HG03097 (cell line): ENCODE data around the gene ZFC3H1.
"Not testable (repeated sequence)": the region's sequence is repeated elsewhere in the genome, so short reads cannot be mapped to it uniquely, and the experiment has no call there.

Experiments used
- ATAC-seq: cut with Tn5 transposase; IDR thresholded peaks from one replicate; pipeline ENCODE4 v1.9.1; 2021; ENCODE audit not compliant: unreplicated experiment, low FRiP score

ZFC3H1 gene

GRCh38 chr12:71663561-71664410, at the start of gene ZFC3H1, which contains the start of gene THAP2:
TSS of gene ZFC3H1 (minus strand) at chr12:71663848. CDS start at chr12:71663610, 238 bp downstream.
TSS of gene THAP2 (plus strand) at chr12:71664301. CDS start at chr12:71664510, 209 bp downstream.
- ATAC-seq: peak; percentile 96

GRCh38 chr12:71710276-71711125, 46.9 kb upstream of the ZFC3H1 start:
- ATAC-seq: no peak

GRCh38 chr12:71708658-71709057, 45.0 kb upstream of the ZFC3H1 start:
- no peak for ATAC-seq

GRCh38 chr12:71704920-71705319, 41.3 kb upstream of the ZFC3H1 start:
- no peak for ATAC-seq

GRCh38 chr12:71703206-71703605, 39.6 kb upstream of the ZFC3H1 start:
- no peak for ATAC-seq

- ATAC-seq: no peak
Observed at GRCh38 chr12:71702590-71702989, 38.9 kb upstream of the ZFC3H1 start.

GRCh38 chr12:71702181-71702580, 38.5 kb upstream of the ZFC3H1 start:
- not testable (repeated sequence) for ATAC-seq

- no peak for ATAC-seq
Observed at GRCh38 chr12:71695782-71696181, 32.1 kb upstream of the ZFC3H1 start.

GRCh38 chr12:71694099-71694820, 30.6 kb upstream of the ZFC3H1 start:
- peak; percentile 80 for ATAC-seq

GRCh38 chr12:71693651-71694050, 30.0 kb upstream of the ZFC3H1 start:
- not testable (repeated sequence) for ATAC-seq

- no peak for ATAC-seq
Observed at GRCh38 chr12:71693126-71693525, 29.5 kb upstream of the ZFC3H1 start.

GRCh38 chr12:71691504-71692129, 28.0 kb upstream of the ZFC3H1 start:
- ATAC-seq: no peak

GRCh38 chr12:71688961-71689570, 25.4 kb upstream of the ZFC3H1 start:
- no peak for ATAC-seq

- ATAC-seq: not testable (repeated sequence)
Observed at GRCh38 chr12:71687172-71687571, 23.5 kb upstream of the ZFC3H1 start.

- no peak for ATAC-seq
Observed at GRCh38 chr12:71686658-71687025, 23.0 kb upstream of the ZFC3H1 start.

- ATAC-seq: peak; percentile 96
Observed at GRCh38 chr12:71685914-71686657, 22.4 kb upstream of the ZFC3H1 start, which contains the start of gene TMEM19. TSS of gene TMEM19 (plus strand) at chr12:71686082. CDS start at chr12:71686681, 599 bp downstream.

GRCh38 chr12:71685312-71685906, 21.8 kb upstream of the ZFC3H1 start:
- no peak for ATAC-seq

GRCh38 chr12:71684081-71684480, 20.4 kb upstream of the ZFC3H1 start:
- ATAC-seq: no peak

GRCh38 chr12:71683633-71684032, 20.0 kb upstream of the ZFC3H1 start:
- ATAC-seq: no peak
